K562 (cell line): ENCODE data around the gene FAM193A. TPM values are rescaled to one million over a fixed set of nuclear protein-coding genes. Genes with fewer than 3 reads are reported as not detected.

Source experiments
- BRF2 ChIP-seq: IDR thresholded peaks from 3 replicates; pipeline ENCODE4 v1.6.1; 2011; ENCODE audit warnings: borderline replicate concordance, mild to moderate bottlenecking; ENCODE audit not compliant: insufficient read length, insufficient read depth
- CLOCK ChIP-seq: fragments of 250-450 bp; sonication (Bioruptor Pico); IDR thresholded peaks from 2 replicates; pipeline ENCODE4 v1.4.0; 2020; ENCODE audit warnings: mild to moderate bottlenecking, moderate library complexity, borderline replicate concordance
- CTCFL ChIP-seq: IDR thresholded peaks from 2 replicates; pipeline ENCODE4 v1.6.1; 2011; ENCODE audit warnings: borderline replicate concordance, low read depth, mild to moderate bottlenecking, moderate library complexity, low read length; ENCODE audit not compliant: insufficient read depth, poor library complexity, severe bottlenecking
- GATAD2B ChIP-seq: fragments of 450-650 bp; IDR thresholded peaks from 2 replicates; pipeline ENCODE4 v1.6.1; 2017; ENCODE audit warnings: mild to moderate bottlenecking, borderline replicate concordance
- HMG20B ChIP-seq: fragments of 250-450 bp; sonication (Bioruptor Pico); IDR thresholded peaks from 2 replicates; pipeline ENCODE4 v1.5.0; 2021; ENCODE audit warnings: mild to moderate bottlenecking
- KLF16 ChIP-seq: IDR thresholded peaks from 2 replicates; pipeline ENCODE4 v1.6.1; 2016; ENCODE audit warnings: antibody characterized with exemption
- RUNX1 ChIP-seq: sonication (generic); IDR thresholded peaks from 2 replicates; pipeline ENCODE4 v1.6.1; 2016; ENCODE audit warnings: antibody characterized with exemption, low read depth
- SMAD4 ChIP-seq: fragments of 250-450 bp; sonication (Bioruptor Pico); conservative IDR thresholded peaks from 2 replicates; pipeline ENCODE4 v1.8.0; 2021; ENCODE audit warnings: inconsistent platforms, mild to moderate bottlenecking, moderate library complexity
- SRF ChIP-seq, 2 experiments: fragments of 250-450, 450-650 bp in 1 of 2; sonication (Bioruptor Pico) in 1 of 2; sonication (generic) in 1 of 2; formaldehyde crosslinking; IDR thresholded peaks; 2 replicates each; pipeline versions ENCODE4 v1.5.0 to v1.5.1; 2020 to 2022; ENCODE audit warnings: mild to moderate bottlenecking in 1 of 2, missing genetic modification reagents in 1 of 2
- SUPT5H ChIP-seq: fragments of 450-650 bp; IDR thresholded peaks from 2 replicates; pipeline ENCODE4 v1.6.1; 2016
- USF2 ChIP-seq: sonication (generic); formaldehyde crosslinking; IDR thresholded peaks from 2 replicates; pipeline ENCODE4 v1.5.0; 2020; ENCODE audit warnings: missing genetic modification reagents
- ZBTB17 ChIP-seq: fragments of 450-650 bp; formaldehyde crosslinking; IDR thresholded peaks from 2 replicates; pipeline ENCODE4 v1.4.0; 2020; ENCODE audit warnings: mild to moderate bottlenecking
- ZBTB9 ChIP-seq: fragments of 450-650 bp; formaldehyde crosslinking; IDR thresholded peaks from 2 replicates; pipeline ENCODE4 v1.4.0; 2020; ENCODE audit warnings: mild to moderate bottlenecking, moderate library complexity
- ZFP30 ChIP-seq: fragments of 250-450 bp; sonication (Bioruptor Pico); IDR thresholded peaks from 2 replicates; pipeline ENCODE4 v1.8.0; 2022; ENCODE audit warnings: moderate library complexity, mild to moderate bottlenecking, inconsistent platforms, borderline replicate concordance
- ZKSCAN1 ChIP-seq: fragments of 150-350 bp; IDR thresholded peaks from 2 replicates; pipeline ENCODE4 v1.6.1; 2016; ENCODE audit warnings: low read depth, low read length
- ZNF134 ChIP-seq: fragments of 250-450 bp; sonication (Bioruptor Pico); conservative IDR thresholded peaks from 2 replicates; pipeline ENCODE4 v1.4.0; 2020
- ZNF449 ChIP-seq: fragments of 250-450 bp; sonication (Bioruptor Pico); IDR thresholded peaks from 2 replicates; pipeline ENCODE4 v1.8.0; 2022; ENCODE audit warnings: moderate library complexity, mild to moderate bottlenecking, inconsistent platforms
- polyA plus RNA-seq, 8 experiments: library from polyadenylated mRNA; depleted of rRNA in 4 of 8; stranded (reverse) in 5 of 8; unstranded in 3 of 8; fragments of >200 nt; fragmentation: Nextera tagmentation in 2 of 8; fragmentation: Illumina TruSeq in 1 of 8; extraction: Ambion mirVana in 2 of 8; extraction: Trizol in 1 of 8; gene quantifications; 2 replicates each; pipeline versions ENCODE4 v1.2.1 to v1.2.3, GENCODE V29; 2011 to 2014; ENCODE audit warnings: inconsistent platforms in 1 of 8, missing spikeins in 1 of 8
- total RNA-seq, 7 experiments: library from RNA; depleted of rRNA in 6 of 7; stranded (reverse); fragments of >200 nt in 6 of 7; fragmentation: Illumina TruSeq in 2 of 7; extraction: Trizol in 2 of 7; gene quantifications; 2 replicates each; pipeline versions ENCODE4 v1.2.1 to v1.2.3, GENCODE V29; 2011 to 2021; ENCODE audit warnings: low replicate concordance in 1 of 7

The FAM193A gene
- total and polyA plus RNA-seq, 9 of the 15 experiments (the other 6 are each of a cell fraction or from before 2014, with no cell fraction given) = 0.46 to 24.6 (median 9.6) TPM

GRCh38 chr4:2535376-2536192 lies 863 bp upstream of the FAM193A start (continued):
- TF ChIP-seq ZBTB9 (CRISPR knock-in tag) (no peak), SUPT5H (peak; percentile 73), CTCFL (no peak), GATAD2B (0 out of 2 replicates have a peak, but pooled peaks have one; percentile 52), SMAD4 (CRISPR knock-in tag) (peak; percentile 57; the same call in 1 of the 2 replicates), ZKSCAN1 (no peak), RUNX1 (no peak), CLOCK (CRISPR knock-in tag) (no peak), BRF2 (no peak), SRF (CRISPR knock-in tag; IDR thresholded peaks at IDR 0.05) (no peak), ZNF134 (CRISPR knock-in tag) (no peak), ZNF449 (CRISPR knock-in tag) (no peak), HMG20B (CRISPR knock-in tag) (no peak), KLF16 (no peak), ZFP30 (CRISPR knock-in tag) (no peak), ZBTB17 (CRISPR knock-in tag) (0 out of 2 replicates have a peak, but pooled peaks have one; percentile 38), USF2 (CRISPR knock-in tag) (0 out of 2 replicates have a peak, but pooled peaks have one; percentile 5)
